ENCODE measurements around the gene TTC39B.

DNA sequence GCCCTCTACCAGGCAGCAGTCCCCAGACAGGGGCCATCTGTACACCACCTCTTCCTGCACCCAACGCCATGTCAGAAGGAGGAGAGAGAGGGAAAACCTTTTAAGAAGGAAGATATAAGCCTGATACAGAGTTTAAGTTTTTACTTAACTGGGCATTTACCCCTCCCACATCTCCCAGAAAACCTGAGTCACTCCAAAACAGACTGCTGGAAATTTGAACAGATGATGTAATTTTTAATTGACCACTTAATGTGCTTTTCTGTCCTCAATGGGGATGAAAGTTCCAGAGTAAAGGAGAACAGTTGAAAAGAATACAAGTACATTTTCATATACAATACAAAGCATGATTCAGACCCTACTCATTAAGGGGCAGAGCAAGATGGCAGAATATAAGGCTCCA, 63.9 kb downstream of the TTC39B start:
- no peak for TF ChIP-seq EP300 (IDR thresholded peaks at IDR 0.05; ENCODE audit: borderline replicate concordance)
- no peak for TF ChIP-seq RAD21 (IDR thresholded peaks at IDR 0.05; ENCODE audit: low read depth)
- TF ChIP-seq, protein P1, sequence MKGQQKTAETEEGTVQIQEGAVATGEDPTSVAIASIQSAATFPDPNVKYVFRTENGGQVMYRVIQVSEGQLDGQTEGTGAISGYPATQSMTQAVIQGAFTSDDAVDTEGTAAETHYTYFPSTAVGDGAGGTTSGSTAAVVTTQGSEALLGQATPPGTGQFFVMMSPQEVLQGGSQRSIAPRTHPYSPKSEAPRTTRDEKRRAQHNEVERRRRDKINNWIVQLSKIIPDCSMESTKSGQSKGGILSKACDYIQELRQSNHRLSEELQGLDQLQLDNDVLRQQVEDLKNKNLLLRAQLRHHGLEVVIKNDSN (IDR thresholded peaks at IDR 0.05): no peak
- no peak for TF ChIP-seq FOXM1 (IDR thresholded peaks at IDR 0.05; ENCODE audit: borderline replicate concordance, low read depth)
- TF ChIP-seq, protein P2, sequence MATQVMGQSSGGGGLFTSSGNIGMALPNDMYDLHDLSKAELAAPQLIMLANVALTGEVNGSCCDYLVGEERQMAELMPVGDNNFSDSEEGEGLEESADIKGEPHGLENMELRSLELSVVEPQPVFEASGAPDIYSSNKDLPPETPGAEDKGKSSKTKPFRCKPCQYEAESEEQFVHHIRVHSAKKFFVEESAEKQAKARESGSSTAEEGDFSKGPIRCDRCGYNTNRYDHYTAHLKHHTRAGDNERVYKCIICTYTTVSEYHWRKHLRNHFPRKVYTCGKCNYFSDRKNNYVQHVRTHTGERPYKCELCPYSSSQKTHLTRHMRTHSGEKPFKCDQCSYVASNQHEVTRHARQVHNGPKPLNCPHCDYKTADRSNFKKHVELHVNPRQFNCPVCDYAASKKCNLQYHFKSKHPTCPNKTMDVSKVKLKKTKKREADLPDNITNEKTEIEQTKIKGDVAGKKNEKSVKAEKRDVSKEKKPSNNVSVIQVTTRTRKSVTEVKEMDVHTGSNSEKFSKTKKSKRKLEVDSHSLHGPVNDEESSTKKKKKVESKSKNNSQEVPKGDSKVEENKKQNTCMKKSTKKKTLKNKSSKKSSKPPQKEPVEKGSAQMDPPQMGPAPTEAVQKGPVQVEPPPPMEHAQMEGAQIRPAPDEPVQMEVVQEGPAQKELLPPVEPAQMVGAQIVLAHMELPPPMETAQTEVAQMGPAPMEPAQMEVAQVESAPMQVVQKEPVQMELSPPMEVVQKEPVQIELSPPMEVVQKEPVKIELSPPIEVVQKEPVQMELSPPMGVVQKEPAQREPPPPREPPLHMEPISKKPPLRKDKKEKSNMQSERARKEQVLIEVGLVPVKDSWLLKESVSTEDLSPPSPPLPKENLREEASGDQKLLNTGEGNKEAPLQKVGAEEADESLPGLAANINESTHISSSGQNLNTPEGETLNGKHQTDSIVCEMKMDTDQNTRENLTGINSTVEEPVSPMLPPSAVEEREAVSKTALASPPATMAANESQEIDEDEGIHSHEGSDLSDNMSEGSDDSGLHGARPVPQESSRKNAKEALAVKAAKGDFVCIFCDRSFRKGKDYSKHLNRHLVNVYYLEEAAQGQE (IDR thresholded peaks at IDR 0.05; ENCODE audit: low read depth): no peak
- no peak for TF ChIP-seq NFIC (IDR thresholded peaks at IDR 0.05)
- TF ChIP-seq CREB1 (IDR thresholded peaks at IDR 0.05; ENCODE audit: low read depth): no peak
- TF ChIP-seq TCF12 (IDR thresholded peaks at IDR 0.05; ENCODE audit: low read depth): no peak
- TF ChIP-seq, protein P3, sequence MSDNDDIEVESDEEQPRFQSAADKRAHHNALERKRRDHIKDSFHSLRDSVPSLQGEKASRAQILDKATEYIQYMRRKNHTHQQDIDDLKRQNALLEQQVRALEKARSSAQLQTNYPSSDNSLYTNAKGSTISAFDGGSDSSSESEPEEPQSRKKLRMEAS (IDR thresholded peaks at IDR 0.05): no peak
- no peak for TF ChIP-seq TAF1 (IDR thresholded peaks at IDR 0.05; ENCODE audit: low read depth)
- TF ChIP-seq EGR1 (IDR thresholded peaks at IDR 0.05): no peak
- TF ChIP-seq YY1 (IDR thresholded peaks at IDR 0.05; ENCODE audit: low read depth): no peak
- no peak for TF ChIP-seq CEBPB (IDR thresholded peaks at IDR 0.05)

Data from Ishikawa (cell line).